Measurements from ENCODE around the gene IER3IP1.
"Not testable (repeated sequence)": the region's sequence is repeated elsewhere in the genome, so short reads cannot be mapped to it uniquely, and the experiment has no call there.

Gene IER3IP1

DNA sequence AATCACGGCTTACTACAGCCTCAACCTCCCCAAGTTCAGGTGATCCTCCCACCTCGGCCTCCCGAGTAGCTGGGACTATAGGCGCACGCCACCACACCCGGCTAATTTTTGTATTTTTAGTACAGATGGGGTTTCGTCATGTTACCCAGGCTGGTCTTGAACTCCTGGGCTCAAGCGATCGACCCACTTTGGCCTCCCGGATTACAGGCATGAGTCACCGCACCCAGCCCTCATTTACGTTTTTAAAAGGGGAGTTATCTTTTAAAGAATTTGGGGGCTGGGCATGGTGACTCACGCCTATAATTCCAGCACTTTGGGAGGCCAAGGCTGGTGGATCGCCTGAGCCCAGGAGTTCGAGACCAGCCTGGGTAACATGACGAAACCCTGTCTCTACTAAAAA lies 17.8 kb downstream of the IER3IP1 start:
- not testable (repeated sequence) for DNase-seq

DNA sequence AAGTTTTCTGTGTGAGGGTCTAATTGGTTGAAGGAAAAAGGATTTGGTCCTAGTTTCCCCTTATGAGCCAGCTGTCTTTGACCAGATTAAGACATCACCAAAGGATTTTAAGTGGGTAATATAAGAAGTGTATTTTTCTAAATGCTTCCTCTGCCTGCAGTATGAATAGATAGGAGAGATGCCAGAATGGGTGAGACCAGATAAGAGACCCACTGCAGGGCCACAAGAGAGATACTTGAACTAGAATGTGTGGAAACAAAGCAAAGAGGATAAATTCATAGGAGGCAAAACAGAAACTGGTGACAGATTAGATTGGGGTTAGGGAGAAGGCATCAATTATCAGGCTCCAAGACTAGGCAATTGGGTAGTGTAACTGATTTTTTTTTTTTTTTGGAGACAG lies 24.7 kb downstream of the IER3IP1 start:
- DNase-seq, result peak in 1 of 2 experiments; percentile 23

DNA sequence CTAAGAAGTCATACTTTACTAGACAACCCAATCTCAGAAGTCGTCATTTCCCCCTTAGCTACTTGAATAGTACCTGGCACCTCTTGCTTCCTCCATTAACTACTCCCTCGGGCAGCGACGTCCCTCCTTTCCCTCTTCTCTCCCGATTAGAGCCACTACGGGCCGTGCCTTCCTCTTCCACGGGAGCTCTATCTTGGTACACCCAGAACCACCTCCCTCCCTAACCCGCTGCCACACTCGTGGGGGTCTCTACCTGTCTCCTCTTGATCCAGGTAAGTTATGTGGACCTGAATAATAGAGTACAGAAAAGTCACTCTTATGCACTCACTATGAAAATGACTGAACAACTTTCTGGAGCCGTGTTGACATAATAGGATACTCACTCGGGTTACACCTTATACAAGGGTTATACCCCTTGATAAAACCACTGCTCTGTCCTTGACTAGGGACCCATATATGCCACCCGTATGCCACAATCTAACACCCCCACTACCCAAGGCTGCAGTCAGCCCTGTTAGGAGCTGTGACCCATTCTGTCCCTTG lies 25.3 kb downstream of the IER3IP1 start:
- peak; percentile 46 to 67 for DNase-seq

DNA sequence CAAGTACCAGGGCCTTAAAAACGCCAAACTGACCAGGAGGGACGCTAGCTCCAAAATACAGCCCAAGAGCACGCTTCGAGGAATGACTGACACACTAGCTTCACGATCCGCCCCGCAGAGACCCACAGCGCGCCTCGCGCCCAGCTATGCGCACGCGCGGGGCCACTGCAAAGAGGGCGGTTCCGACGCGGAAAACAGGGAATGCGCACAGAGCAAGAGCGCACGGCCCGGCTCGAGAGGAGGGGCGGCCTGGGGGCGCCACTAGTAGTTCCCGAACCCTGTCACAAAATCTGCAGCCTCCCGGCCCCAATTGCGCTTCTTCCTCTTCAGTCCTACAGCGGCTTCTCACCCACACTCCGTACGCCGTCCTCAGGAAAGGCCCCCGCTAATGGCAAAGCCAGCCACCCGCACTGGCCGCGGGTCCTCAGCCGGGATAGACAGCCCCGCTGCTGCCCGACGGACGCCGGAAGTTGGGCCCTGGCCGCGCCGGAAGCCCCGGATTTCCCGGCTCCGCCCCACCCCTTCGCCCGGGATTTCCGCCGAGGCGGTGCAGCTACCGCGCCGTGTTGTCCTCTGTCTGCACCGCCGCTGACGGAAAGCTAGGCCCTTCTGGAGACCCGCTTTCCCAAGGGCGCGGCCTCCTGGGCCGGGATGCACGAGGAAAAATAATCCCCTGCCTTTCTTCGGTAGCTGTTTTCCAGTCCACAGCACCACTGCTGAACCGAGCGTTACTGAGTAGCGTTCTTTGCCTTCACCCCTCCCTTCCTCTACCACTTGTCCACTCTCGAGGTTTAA lies 25.9 kb downstream of the IER3IP1 start, which contains the start of gene HDHD2:
Gene HDHD2 (minus strand): TSS at position 472 of the 795 bp plus-strand sequence. CDS start 14,061 bp downstream, outside the sequence.
- DNase-seq, result peak; percentile 81 to 85

DNA sequence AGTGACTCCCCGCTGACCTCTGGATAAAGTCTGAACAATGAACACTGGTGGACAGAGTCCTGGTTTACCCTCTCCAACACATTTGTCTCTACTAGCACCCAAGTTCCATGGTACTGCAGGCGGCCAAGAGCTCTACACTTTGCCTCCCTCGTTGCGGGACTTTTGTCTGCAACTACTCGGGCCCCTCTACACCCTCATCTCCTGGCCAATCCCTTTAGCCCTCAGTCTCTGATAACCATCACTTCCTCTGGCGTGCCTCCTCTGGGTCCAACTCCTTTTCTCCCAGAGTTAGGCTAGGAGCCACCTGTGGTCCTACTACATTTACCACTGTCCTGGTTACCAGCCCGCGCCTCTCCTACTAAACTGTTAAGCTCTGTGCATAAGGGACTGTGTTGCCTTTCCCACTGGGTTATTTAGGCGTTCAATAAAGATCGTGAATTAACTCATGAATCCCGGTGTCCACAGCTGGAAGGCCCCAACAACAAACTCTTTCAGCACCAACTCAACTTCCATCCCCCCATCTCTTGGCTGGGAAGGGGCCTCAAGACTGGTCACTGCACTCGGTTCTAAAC lies 26.6 kb downstream of the IER3IP1 start:
- DNase-seq, result peak; percentile 38 to 51

DNA sequence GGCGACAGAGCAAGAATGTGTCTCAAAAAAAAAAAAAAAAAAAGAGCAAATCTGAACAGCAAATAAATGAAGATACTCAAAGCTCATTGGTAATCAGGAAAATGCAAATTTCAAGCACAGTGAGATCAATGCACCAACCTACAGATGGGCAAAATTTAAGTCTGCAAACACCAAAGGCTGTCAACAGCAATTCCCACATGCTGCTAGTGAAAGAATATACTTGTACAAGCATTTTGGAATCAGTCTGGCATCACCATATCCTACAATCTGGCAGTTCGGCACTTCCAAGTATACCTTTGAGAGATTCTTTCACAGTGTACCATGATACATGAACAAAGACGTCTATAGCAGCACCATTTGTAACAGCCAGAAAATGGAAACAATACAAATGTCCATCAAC lies 30.0 kb downstream of the IER3IP1 start:
- DNase-seq, result no peak

DNA sequence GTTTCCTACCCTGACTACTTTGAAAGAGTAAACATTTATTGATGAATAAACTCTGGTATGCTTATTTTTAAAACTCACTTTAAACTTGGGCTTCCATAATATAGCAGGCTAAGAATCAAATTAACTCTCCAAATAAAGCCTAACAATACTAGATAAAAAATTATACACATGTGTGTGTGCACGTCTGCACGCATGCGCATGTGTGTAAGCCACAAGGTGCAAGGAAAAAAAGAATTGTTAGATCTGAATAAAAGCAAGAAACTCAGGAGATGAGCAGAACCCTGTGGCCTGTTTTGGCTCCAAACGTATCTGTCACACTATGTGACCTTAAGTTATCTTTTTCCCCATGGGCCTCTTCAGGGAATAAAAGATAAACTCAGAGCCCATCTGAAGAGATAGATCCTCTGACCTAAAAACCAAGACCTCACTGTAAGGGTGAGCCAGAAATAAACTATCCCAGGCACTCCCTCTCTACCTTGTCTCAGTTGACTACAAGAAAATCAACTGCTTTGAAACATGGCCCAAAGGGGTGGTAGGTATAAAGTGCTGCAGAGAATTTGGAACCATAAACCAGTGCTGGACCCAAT lies 32.2 kb downstream of the IER3IP1 start:
- no peak for DNase-seq

DNA sequence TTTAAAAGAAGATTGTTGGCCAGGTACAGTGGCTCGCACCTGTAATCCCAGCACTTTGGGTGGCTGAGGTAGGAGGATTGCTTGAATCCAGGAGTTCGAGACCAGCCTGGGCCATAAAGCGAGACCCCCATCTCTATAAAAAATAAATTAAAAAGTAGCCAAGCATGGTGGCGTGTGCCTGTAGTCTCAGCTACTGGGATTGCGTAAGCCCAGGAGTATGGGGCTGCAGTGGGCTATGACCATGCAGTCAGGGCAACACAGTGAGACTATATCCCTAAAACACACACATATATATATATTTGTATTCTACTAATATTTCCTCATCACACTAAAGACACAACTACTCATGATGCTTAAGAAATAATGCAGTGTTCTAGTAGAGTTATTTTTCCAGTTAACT lies 33.0 kb downstream of the IER3IP1 start:
- no peak for DNase-seq

DNA sequence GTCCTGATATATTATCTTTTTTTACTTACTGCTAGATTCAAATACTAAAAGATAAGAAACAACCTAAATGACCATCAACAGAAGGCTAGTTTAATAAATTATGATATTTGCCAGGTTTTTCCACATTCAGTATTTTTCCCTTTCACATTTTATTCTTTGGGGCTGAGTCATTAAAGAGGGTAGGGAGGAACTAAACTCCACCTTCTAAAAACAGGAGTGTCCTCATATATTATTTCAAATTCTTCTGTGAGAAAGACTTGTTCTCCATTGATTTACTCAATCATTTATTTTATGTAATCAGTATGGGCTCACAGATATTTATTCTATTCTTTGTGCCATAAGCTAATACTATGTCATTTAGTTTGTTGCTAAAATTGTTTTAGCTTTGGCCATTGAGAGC lies 34.9 kb downstream of the IER3IP1 start:
- DNase-seq, result no peak

DNA sequence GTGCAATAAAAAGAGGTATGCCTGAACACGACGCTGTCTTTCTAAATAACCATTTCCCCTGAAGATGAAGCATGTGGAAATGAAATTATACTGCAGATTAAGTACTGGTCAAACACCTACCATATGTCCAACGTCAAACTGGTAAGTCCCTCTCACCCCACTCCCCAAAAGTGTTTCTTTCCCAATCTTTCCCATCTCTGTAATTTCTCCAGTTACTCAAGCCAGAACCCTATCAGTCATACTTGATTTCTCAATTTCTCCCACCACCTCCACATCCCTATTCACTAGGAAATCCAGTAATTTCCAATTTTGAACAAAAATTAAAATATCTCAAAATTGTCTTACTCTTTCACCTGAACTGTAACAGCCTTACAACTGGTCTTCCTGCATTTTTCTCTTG lies 55.0 kb downstream of the IER3IP1 start:
- no peak for DNase-seq

DNA sequence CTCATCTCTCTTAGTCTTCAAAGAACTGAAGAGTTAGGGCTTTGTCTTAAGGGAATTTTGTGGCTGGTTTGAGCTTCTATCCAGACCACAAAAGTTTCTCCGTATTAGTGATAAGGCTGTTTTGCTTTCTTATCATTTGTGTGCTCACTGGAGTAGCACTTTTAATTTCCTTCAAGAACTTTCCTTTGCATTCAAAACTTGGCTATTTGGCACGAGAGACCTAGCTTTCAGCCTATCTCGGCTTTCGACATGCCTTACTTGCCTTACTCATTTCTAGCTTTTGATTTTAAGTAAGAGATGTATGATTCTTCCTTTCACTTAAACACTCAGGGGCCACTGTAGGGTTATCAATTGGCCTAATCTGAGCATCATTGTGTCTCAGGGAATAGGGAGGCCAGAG lies 55.7 kb downstream of the IER3IP1 start:
- DNase-seq, result no peak

DNA sequence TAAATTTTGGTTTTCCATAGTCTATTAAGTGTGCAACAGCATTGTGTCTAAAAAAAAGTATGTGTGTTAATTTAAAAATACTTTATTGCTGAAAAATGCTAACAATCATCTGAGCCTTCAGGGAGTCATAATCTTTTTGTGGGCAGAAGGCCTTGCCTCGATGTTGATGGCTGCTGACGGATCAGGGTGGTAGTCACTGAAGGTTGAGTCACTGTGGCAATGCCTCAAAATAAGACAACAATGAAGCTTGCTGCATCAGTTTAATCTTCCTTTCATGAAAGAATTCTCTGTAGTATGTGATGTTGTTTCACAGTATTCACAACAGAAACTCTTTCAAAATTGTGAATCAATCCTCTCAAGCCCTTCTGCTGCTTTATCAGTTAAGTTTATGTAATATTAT lies 57.2 kb downstream of the IER3IP1 start:
- DNase-seq, result no peak

DNA sequence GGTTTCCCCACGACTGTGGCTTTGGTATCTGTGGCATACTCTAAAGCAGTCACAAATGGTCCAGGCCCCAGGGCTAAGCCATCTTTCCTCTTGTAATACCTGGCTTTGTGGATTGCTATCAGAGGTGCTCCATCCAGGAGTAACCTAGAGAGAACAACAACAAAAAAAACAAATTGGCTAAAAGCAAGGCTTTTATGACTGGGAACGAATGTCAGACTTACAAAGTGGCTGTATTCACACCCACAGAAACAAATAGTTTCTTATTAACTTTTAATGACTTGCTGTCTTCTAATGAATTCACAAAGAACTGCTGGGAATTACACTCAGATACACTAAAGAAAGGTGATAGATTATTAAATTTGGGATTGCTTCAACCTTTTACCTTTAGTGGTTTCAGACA lies 61.0 kb downstream of the IER3IP1 start:
- DNase-seq, result no peak

DNA sequence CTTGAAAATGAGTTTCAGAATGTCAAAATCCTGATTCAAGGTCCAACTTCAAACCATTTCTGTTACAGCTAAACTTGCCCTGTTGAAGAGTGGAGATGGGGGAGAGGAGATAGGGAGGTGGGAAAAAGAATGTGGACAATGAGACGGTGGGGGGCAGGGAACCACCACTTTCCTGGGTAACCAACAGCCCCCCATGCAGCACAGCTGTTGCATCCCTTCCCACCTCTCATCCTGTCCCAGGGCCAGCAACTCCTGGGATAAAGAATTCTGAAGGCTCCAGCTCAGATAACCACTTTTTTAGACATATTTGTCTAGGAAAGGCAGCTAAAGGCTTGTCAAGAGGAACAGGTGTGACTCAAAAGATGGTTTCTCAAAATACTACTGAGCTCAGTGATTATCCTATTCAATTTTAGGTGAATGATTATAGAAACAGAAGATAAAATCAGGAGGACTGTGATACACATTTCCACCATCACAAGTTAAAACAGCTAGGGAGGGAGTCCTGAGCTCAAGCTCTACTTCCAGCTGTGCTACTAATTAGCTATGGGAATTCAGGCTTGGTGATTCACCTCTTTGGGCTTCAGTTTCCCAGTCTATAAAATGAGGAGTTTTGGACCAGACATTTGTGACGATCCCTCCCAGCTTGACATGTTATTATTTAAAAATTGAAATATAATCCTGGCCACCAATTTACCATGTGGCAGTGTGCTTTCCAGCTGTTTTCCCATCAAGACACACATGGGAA lies 62.2 kb downstream of the IER3IP1 start:
- no peak for DNase-seq

DNA sequence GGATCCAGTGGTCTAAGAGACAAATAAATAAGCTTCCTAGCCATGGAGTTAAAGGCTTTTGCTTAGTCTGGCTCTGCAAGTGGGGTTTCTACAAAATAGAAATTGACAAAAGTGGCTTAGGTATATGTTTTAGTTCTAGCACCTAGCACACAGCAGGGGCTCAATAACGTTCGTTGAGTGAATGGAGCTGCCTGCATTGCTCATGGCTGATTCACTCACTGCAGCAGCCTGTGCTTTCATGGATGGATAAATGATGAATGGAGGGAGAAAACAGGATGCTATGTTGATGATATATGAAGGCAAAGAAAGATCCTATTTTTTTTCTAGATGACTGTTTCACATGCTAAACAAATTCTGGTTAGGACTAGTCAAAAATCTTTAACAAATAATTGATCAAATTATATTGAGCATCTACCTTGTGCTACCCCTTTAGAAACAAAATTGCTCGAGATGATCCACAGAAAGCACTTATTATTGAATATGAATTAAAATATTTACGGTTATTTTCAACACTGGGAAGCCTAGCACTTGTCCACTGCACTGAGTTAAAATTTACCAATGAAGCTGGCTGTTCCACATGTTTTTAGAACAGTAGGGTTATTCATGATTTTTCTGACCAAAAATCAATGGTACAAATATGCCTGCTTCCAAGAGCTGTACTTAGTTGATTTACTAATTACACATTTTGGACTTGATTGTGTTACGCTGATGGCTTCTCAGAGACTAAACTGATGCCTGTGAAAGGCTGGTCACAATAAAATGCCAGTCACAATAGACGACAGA lies 65.5 kb downstream of the IER3IP1 start:
- DNase-seq, result no peak

DNA sequence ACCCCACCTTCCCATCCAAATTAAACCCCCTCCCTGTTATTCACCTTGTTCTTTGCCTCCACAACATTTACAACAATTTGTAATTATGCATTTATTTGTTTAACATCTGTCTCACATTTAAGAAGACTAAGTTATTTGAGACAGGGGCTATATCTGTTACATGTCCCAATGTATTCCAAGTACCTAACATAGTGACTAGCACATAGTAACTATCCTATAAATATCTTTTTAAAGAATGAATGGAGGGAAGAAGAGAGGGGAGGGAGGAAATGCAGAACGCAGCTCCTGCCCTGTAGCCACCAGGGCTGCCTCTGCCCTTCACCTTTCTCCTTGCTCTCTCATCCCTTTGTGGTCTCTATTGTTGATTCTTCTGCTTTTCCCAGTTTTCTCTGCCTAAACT lies 66.4 kb downstream of the IER3IP1 start:
- DNase-seq, result no peak

DNA sequence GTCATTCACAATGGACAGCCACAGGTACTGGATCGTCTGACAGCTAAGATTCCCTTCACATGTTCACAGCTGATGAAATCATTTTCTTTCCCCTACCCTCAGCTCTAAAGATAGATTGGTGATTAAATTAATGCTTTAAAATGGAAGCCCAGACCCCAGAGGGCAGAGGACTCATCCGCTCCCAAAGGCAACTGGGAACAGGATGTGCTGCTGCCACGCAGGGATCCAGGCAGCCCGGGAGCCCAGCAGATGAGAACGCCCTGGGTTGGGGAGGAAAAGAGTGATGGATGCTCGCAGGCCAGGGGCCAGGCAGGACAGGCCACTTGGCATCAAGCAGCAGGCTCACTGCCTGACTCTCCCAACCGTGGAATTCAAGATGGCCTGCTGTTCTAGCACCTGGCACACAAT lies 67.2 kb downstream of the IER3IP1 start:
- DNase-seq, result no peak

DNA sequence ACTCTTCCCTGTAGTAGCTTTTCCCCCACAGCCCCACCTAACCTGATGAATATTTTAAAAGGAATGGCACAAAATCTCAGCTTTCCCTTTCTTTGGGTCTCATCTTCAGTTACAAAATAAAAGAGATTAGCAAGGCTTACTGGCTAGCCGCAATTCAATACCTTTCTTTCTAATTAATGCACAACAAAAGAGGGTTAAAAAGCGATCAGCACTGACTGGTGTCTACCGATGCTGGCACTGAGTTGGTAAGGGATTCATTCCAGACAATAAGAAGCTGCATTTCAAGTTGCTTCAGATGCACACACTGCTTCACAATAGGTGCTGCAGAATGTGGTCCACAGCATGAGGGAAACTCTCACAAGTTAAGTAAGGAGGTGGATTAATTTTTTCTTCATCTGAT lies 67.8 kb downstream of the IER3IP1 start:
- DNase-seq, result no peak

Measured in Kasumi-1 (cell line).